AG09319 (cell line): ENCODE data around the gene KIDINS220.

Experiments
- DNase-seq: peaks from one replicate; pipeline ENCODE4 v3.0.0-alpha.2; 2010; ENCODE audit warnings: low read depth; ENCODE audit errors: extremely low read depth
- TF ChIP-seq, protein P1 (sequence below): IDR thresholded peaks from 2 replicates; pipeline ENCODE4 v1.5.1; 2011; ENCODE audit warnings: low read depth, mild to moderate bottlenecking, inconsistent platforms, low read length, moderate library complexity

Gene KIDINS220

GRCh38 chr2:8679827-8680731 is 157.3 kb downstream of the KIDINS220 start:
- DNase-seq = no peak
- TF ChIP-seq, protein P1, sequence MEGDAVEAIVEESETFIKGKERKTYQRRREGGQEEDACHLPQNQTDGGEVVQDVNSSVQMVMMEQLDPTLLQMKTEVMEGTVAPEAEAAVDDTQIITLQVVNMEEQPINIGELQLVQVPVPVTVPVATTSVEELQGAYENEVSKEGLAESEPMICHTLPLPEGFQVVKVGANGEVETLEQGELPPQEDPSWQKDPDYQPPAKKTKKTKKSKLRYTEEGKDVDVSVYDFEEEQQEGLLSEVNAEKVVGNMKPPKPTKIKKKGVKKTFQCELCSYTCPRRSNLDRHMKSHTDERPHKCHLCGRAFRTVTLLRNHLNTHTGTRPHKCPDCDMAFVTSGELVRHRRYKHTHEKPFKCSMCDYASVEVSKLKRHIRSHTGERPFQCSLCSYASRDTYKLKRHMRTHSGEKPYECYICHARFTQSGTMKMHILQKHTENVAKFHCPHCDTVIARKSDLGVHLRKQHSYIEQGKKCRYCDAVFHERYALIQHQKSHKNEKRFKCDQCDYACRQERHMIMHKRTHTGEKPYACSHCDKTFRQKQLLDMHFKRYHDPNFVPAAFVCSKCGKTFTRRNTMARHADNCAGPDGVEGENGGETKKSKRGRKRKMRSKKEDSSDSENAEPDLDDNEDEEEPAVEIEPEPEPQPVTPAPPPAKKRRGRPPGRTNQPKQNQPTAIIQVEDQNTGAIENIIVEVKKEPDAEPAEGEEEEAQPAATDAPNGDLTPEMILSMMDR = no peak

GRCh38 chr2:8679567-8679826 is 157.9 kb downstream of the KIDINS220 start:
- no peak for DNase-seq
- TF ChIP-seq, protein P1 = no peak
